Activated CD8-positive, alpha-beta memory T cell treated with anti-CD3 and anti-CD28 coated beads, Interleukin-2, amount 50 U/mL, for 24 hours (primary cell): ENCODE data around the gene TAF3.

ENCODE experiments used
- DNase-seq: peaks from one replicate; pipeline ENCODE4 v3.0.0-alpha.2; 2020; ENCODE audit errors: extremely low read depth

The TAF3 gene

DNA sequence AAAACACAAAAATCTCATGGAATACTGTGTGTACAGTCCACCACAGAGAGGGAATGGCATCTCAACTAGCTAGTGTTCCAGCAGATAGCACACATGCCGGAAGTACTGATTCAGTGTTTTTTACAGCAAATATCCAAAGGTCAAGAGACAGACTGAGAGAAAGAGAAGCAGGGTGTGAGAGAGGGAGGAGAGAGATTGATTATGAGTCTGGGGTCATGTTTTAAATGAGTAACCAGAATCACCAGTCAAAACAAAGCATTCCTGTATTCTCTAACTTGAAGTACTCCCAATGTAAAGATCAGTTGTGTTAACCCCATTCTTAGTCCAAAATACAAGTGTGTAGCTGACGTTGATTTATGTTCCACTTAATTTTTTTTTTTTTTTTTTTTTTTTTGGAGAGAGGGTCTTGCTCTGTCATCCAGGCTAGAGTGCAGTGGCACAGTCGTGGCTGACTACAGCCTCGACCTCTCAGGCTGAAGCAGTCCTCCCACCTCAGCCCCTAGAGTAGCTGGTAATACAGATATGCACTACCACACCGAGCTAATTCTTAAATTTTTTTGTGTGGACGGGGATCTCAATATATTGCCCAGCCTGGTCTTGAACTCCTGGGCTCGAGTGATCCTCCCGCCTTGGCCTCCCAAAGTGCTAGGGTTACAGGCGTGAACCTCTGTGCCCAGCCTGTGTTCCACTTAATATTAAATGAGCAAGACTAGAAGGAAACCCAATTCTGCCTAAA, 114.2 kb downstream of the TAF3 start:
- no peak for DNase-seq

DNA sequence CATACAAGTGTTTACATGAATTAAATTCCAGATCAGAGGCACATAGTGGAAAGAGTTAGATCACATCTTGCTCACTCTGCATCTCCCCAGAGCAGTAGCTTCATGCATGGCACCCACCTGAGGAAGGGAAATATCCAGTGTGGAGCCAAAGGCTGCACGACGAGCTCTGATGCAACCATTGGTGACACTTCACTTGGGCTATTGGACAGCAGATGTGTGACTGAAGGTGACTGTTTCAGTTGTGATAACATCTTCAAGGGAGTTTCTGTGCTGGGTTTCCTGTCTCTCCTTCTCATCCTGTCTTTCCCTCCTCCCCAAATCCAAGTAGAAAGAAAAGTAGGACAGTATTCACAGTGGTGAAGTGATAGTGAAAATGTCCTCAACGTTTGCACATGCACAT, 115.0 kb downstream of the TAF3 start:
- no peak for DNase-seq

DNA sequence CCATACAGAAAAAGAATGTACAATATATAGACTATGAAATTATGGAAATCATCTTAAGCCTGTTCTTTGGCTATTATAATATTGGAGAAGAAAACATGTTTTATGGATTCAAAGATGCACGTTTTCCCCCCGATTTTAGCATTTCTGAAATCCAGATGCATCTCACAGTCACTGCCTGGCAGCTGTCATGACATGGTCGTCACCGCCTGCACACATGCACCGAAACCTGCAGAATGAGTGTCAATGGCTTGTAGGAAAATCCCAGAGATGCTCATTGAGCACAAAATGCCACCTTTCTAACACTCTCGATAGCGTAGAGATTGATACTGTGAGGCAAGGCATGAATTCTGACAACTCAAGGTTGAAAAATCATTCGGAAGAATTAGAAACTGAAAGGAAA, 115.5 kb downstream of the TAF3 start:
- no peak for DNase-seq

- DNase-seq = no peak
These were observed 119.1 kb downstream of the TAF3 start for GRCh38 chr10:7937315-7937945.

DNA sequence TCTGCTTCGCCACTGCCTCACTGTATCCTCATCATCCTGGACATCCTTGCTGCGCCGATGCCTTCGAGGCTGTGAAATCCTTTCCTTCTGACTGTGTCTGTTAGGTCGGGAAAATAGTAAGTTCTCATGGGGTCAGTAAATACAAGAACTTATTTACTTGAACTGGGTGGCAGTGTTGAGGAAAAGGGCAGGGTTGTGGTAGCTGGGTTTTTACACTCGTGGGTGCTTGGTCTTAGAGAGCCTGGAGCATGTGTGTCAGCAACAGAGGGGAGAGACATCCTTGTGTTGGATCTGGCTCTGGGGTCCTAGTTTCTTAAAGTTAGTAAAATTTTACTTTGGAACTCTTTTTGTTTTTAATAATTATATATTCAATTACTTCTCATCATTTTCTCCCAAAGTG, 123.3 kb downstream of the TAF3 start:
- no peak for DNase-seq

DNA sequence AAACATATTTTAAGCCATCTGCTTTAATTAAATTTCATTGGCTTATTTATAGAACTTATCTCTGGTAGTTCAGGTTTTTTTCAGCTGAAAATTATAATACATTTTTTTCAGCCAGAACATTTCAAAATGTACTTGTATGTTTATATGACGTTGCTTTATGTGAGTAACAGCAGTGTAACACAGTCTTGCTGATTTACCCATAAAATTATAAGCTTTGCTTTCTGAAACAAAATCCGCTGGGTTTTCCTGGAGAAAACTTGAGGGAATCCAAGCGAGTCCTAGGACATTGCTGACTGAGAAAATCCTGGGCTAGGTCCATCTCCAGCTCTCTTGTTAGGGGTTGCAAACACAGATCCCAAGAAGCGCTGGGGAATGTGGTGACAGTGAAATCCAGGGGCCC, 124.0 kb downstream of the TAF3 start:
- no peak for DNase-seq

- no peak for DNase-seq
These were observed 124.6 kb downstream of the TAF3 start for GRCh38 chr10:7942859-7943258.

- no peak for DNase-seq
These were observed 125.8 kb downstream of the TAF3 start for GRCh38 chr10:7944215-7944480.

- DNase-seq = no peak
These were observed 126.2 kb downstream of the TAF3 start for GRCh38 chr10:7944537-7944936.

GRCh38 chr10:7945034-7945433, 126.7 kb downstream of the TAF3 start:
- no peak for DNase-seq

- DNase-seq = no peak
These were observed 127.3 kb downstream of the TAF3 start for GRCh38 chr10:7945469-7946187.

DNA sequence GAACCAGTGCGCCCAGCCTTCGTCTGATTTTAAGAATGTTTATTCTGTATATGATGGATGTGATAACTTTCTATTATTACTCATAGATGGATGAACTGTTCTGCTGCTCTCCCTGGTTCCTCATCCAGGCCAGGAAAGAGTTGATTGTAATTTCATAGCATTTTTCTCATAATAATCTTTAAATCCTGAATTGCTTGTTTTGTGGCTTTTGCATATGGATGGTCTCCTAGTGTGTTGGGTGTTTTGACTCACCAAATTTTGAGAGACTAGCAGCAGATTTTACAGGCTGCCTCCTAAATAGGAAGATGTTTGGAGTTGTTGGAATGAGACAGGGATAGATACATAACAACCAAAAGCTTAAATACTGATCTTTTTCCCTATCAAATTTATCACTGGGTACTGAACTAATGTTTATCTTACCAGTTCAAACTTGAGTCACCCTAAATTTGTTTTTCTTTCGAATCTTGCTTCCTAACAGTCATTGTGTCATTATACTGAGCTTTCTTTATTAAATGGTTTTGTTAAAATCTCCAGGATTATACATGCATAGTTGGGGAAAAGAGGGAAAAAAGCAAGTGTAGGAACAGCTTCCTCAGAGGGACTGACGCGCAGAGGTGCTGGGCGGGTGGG, 130.2 kb downstream of the TAF3 start:
- DNase-seq = no peak

GRCh38 chr10:7950981-7951847, 132.9 kb downstream of the TAF3 start:
- DNase-seq = no peak

DNA sequence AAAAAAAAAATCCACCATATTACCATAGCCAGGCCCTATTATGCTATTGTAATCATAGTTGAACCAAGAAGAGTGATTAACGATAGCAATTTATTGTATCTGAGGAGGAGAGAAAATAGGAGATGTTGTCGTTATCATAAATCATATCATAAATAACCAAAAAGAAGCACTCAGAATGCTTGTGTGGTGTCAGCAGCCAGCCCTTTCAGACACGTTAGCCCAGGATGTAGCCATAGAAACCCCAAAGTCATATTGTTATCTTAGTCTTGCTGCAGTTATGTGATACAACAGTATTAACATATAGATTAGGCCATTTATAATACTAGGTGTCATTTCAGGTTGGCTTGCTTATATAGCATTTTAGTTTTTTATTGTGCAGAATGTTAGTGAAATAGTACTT, 134.0 kb downstream of the TAF3 start:
- DNase-seq = no peak

DNA sequence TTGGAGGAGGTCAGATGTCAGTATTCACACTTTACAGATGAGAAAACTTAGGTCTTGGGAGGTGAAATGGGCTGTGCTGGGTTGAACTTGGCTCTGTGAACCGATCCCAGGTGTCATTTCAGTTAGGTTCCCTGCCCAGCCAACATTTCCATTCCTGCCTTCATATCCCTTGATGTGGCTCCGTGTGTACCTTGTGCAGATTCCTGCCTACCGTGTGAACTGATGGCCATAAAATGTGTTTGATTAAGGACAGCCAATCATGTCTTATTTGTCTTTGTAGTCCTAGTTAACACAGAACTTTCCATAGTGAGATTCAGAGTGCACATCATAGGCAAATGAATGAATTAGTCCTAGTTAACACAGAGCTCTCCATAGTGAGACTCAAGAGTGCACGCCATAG, 135.1 kb downstream of the TAF3 start:
- DNase-seq = no peak

GRCh38 chr10:7955446-7955845, 137.1 kb downstream of the TAF3 start:
- DNase-seq = no peak

DNA sequence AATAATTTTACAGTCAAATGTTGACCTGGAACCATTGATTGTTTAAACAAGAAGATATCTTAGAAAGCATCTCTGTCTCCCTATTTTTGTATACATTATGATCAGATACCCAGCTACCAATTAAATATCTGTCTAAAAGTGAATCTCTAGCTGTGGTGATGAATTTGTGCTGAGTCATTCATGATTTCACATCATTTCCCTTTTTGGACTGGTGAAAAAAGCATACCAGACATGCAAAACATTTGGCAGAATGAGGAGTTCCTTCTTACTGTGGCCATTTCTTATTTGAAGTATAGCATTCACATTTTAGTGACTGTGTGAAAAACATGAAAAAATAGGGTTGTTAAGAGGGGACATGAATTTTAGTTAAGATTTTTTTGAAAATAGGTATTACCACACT, 138.2 kb downstream of the TAF3 start:
- DNase-seq = no peak

GRCh38 chr10:7957591-7957990, 139.3 kb downstream of the TAF3 start:
- no peak for DNase-seq

DNA sequence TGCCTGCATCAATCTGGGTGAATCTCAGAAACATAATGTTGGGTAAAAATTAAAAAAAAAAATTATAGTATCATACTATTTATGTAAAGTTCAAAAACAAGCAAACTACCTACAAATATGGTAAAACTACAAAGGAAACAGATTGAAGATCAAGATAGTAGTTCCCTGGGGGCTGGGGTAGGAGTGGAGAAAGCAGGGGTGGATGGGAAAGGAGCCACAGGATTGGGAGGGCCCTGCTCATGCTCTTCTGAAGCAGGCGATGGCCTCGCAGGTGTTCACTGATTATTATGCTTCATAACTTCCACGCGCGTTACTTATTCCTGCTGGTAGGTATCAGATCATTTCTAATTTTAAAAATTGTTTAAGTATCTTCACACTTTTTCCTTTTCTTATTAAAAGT, 140.1 kb downstream of the TAF3 start:
- no peak for DNase-seq

DNA sequence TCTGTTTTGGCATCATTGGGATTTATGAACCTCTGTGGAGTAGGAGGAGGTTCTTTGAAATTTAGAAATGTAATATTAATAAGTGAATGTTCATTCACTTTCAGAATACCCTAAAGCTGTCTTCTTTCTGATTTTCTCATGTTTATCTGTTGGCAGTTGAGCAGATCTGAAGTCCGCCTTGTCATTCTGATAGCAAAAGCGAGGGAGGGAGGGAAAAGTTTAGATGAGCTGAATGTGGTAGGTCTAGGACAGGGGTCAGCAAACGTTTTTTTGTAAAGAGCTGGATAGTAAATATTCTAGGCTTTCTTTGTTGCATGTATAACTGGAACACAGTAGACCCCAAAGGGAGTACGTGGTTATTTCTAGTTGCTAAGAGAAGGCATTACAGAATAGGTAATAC, 141.8 kb downstream of the TAF3 start:
- DNase-seq = no peak

DNA sequence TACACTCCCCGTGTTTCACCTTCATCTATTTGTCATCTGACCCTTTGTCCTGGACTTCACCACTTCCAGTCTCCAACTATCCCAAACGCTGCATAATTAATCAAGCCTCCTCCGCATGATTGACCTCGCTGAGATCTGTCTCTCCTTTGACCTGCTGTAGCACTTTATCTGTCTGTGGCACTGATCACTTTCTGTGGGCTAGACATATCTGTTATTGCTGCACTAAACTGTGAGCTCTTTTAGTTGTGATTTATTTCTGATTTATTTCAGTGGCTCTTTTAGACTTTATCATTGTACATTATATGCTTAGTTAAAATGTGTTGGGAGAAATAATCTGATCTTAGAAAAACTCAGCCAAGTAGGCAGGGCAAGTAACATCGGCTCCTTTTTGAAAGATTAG, 144.3 kb downstream of the TAF3 start:
- no peak for DNase-seq

- DNase-seq = no peak
These were observed 147.2 kb downstream of the TAF3 start for GRCh38 chr10:7965457-7965856.
